Fibroblast of lung (primary cell): ENCODE data around the gene UBE2M. TPM values are rescaled to one million over a fixed set of nuclear protein-coding genes. Genes with fewer than 3 reads are reported as not detected.

Source experiments
- DNase-seq, 2 donors: peaks; one replicate each; pipeline versions ENCODE4 v3.0.0 to v3.0.0-alpha.2; 2010; ENCODE audit warnings: low read depth in 2 of 2
- H2AFZ ChIP-seq: 2 replicates; pipeline ENCODE4 v1.5.1; 2012; ENCODE audit warnings: low read length, control low read depth, inconsistent platforms
- H3K27ac ChIP-seq: 2 replicates; pipeline ENCODE4 v1.5.1; 2011; ENCODE audit warnings: low read length, control low read depth; ENCODE audit not compliant: insufficient read depth
- H3K27me3 ChIP-seq: 2 replicates; pipeline ENCODE4 v1.5.1; 2011; ENCODE audit warnings: mild to moderate bottlenecking, low read length; ENCODE audit not compliant: control insufficient read depth, insufficient read depth
- H3K36me3 ChIP-seq: 2 replicates; pipeline ENCODE4 v1.5.1; 2011; ENCODE audit warnings: low read length; ENCODE audit not compliant: control insufficient read depth, insufficient read depth
- H3K4me1 ChIP-seq: 2 replicates; pipeline ENCODE4 v1.5.1; 2011; ENCODE audit warnings: low read length; ENCODE audit not compliant: control insufficient read depth, insufficient read depth; ENCODE audit errors: extremely low read depth
- H3K4me2 ChIP-seq: 2 replicates; pipeline ENCODE4 v1.5.1; 2011; ENCODE audit warnings: low read length, control low read depth; ENCODE audit not compliant: insufficient read depth; ENCODE audit errors: extremely low read depth
- H3K4me3 ChIP-seq, 4 experiments: fragments of 200-600 bp in 1 of 4; sonication (generic) in 1 of 4; replicated peaks in 1 of 4; 2 replicates each; pipeline ENCODE4 v1.5.1; 2011 to 2016; ENCODE audit warnings: low read length in 4 of 4, low read depth in 3 of 4, mild to moderate bottlenecking in 3 of 4, control low read depth in 2 of 4, inconsistent platforms in 1 of 4, mixed read lengths in 1 of 4; ENCODE audit not compliant: insufficient read depth in 1 of 4; ENCODE audit errors: control extremely low read depth in 1 of 4
- H3K79me2 ChIP-seq: 2 replicates; pipeline ENCODE4 v1.5.1; 2012; ENCODE audit warnings: mild to moderate bottlenecking, low read length, inconsistent platforms; ENCODE audit not compliant: control insufficient read depth, insufficient read depth
- H3K9ac ChIP-seq: 2 replicates; pipeline ENCODE4 v1.5.1; 2011; ENCODE audit warnings: mild to moderate bottlenecking, low read length, control low read depth; ENCODE audit not compliant: insufficient read depth
- H3K9me3 ChIP-seq: 2 replicates; pipeline ENCODE4 v1.5.1; 2012; ENCODE audit warnings: low read depth, low read length; ENCODE audit not compliant: control insufficient read depth, insufficient read depth
- H4K20me1 ChIP-seq: 2 replicates; pipeline ENCODE4 v1.5.1; 2011; ENCODE audit warnings: low read length; ENCODE audit not compliant: control insufficient read depth, insufficient read depth; ENCODE audit errors: extremely low read depth
- CTCF ChIP-seq, 2 donors: IDR thresholded peaks in 1 of 2; conservative IDR thresholded peaks in 1 of 2; 1 replicate in 1 of 2; 2 replicates in 1 of 2; pipeline ENCODE4 v1.5.1; 2011 to 2012; ENCODE audit warnings: low read length in 2 of 2, control low read depth in 1 of 2, inconsistent platforms in 1 of 2, low read depth in 1 of 2, mild to moderate bottlenecking in 1 of 2
- EZH2 ChIP-seq: IDR thresholded peaks from 2 replicates; pipeline ENCODE4 v1.5.1; 2012; ENCODE audit warnings: low read length, control low read depth, mild to moderate bottlenecking; ENCODE audit errors: missing control alignments
- polyA plus RNA-seq, 2 donors: library from polyadenylated mRNA; depleted of rRNA in 1 of 2; stranded (reverse) in 1 of 2; unstranded in 1 of 2; fragments of >200 nt; gene quantifications; 2 replicates each; pipeline ENCODE4 v1.2.1, GENCODE V29; 2011 to 2012; ENCODE audit warnings: missing spikeins in 1 of 2
- total RNA-seq: library from RNA; depleted of rRNA; stranded (reverse); fragments of >200 nt; gene quantifications from 2 replicates; pipeline ENCODE4 v1.2.1, GENCODE V29; 2014

The UBE2M gene
- total and polyA plus RNA-seq, 2 donors (not counting 1 experiment from before 2014, with no cell fraction given), result 73.6 to 73.7 TPM

DNA sequence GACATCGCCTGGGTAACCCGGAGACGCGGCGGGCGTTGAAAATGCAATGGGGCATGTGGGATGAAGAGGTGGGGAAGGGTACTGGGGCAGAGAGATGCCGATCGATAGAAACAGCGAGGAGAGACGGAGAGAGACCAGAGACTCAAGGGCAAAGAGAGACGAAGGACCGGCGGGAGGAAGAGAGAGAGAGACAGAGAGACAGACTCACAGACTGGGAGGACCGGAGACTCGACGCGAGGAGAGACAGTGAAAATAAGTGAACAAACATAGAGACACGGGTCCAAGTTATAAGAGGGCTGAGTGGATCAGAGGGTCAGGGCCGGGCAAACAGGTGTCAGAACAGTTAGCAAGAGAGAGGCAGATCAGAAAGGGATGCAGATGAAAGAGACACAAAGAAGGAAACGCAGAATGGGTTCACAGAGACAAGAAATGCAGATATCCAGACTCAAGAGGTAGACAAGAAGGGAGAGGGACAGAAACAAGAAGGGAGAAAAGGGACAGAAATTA is 15.3 kb upstream of the UBE2M start:
- TF ChIP-seq EZH2 (no peak), CTCF (conservative IDR thresholded peaks at IDR 0.05 in 1 of 2, IDR thresholded peaks at IDR 0.05 in 1 of 2; ENCODE audit: low read depth in 1 of 2, low read length in 2 of 2) (no peak)
- peak overlapping the region; percentile 81 for H3K9ac ChIP-seq
- H3K9me3 ChIP-seq, result no peaks in the 10 kb centered on the region
- H3K27me3 ChIP-seq, result no peaks in the 10 kb centered on the region
- no peaks in the 10 kb centered on the region for H4K20me1 ChIP-seq
- H3K79me2 ChIP-seq, result peaks cover 17% of the 10 kb centered on the region
- peaks cover 16% of the 10 kb centered on the region for H3K36me3 ChIP-seq
- peak overlapping the region; percentile 100 for H3K4me2 ChIP-seq
- H3K4me1 ChIP-seq, result peaks cover 11% of the 10 kb centered on the region
- H3K4me3 ChIP-seq, result peak overlapping the region; percentile 58 to 88 (median 74)
- peak overlapping the region; percentile 98 for H3K27ac ChIP-seq
- no peak for DNase-seq
- H2AFZ ChIP-seq, result peak overlapping the region; percentile 85

DNA sequence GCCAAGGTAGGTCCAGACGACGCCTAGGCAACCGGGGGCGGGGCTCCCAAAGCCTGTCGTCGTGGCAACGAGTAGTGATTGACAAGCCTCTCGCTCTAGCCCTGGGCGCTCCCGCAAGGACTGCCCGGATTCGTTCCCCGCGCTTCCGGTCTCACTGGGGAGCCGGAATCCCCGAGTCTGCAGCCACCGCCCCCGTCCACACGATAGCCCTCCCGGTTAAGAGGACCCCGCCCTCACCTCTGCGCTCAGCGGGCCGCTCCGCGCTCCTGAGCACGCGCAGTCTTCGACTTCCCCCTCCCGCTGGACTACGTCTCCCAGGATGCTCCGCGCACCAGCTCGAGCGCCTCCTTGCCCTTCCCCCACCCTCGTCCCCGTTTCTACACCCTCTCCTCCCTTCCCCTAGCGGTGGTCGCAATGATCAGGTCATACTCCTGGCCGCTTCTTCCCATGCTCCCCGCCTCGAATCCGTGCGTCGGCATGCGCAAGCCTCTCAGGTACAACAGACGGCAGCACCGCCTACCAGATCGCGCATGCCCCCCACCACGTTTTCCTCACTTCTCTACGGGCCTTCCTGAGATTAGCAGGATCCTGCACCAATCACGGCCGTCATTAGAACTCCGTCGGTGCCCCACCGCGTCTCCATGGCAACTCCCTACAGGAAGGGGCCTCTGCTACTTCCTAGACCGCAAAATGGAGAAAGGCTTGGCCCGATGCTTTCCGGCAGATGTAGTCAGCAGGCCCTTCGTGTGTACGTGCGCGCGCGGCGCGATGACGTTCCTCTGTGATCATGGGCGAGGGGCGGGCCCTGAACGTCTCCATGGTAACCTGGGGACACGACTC is 14.6 kb upstream of the UBE2M start, which contains the start of gene MZF1:
Gene MZF1, minus strand, starts transcription at position 518 of the 840 bp plus-strand sequence. CDS start 1,946 bp downstream, outside the sequence.
- H3K27me3 ChIP-seq, result no peaks in the 10 kb centered on the region
- H4K20me1 ChIP-seq, result no peaks in the 10 kb centered on the region
- H3K36me3 ChIP-seq, result peaks cover 15% of the 10 kb centered on the region
- H3K79me2 ChIP-seq, result peaks cover 11% of the 10 kb centered on the region
- peak within 1 kb of the TSS; percentile 58 to 91 (median 77) for H3K4me3 ChIP-seq
- TF ChIP-seq EZH2, result no peak
- peak within 1 kb of the TSS; percentile 94 for H3K9ac ChIP-seq
- peak within 1 kb of the TSS; percentile 89 for H2AFZ ChIP-seq
- peak within 1 kb of the TSS; percentile 100 for H3K4me2 ChIP-seq
- peak; percentile 100 for DNase-seq
- H3K9me3 ChIP-seq, result no peaks in the 10 kb centered on the region
- H3K4me1 ChIP-seq, result peaks cover 11% of the 10 kb centered on the region
- H3K27ac ChIP-seq, result peak within 1 kb of the TSS; percentile 98

DNA sequence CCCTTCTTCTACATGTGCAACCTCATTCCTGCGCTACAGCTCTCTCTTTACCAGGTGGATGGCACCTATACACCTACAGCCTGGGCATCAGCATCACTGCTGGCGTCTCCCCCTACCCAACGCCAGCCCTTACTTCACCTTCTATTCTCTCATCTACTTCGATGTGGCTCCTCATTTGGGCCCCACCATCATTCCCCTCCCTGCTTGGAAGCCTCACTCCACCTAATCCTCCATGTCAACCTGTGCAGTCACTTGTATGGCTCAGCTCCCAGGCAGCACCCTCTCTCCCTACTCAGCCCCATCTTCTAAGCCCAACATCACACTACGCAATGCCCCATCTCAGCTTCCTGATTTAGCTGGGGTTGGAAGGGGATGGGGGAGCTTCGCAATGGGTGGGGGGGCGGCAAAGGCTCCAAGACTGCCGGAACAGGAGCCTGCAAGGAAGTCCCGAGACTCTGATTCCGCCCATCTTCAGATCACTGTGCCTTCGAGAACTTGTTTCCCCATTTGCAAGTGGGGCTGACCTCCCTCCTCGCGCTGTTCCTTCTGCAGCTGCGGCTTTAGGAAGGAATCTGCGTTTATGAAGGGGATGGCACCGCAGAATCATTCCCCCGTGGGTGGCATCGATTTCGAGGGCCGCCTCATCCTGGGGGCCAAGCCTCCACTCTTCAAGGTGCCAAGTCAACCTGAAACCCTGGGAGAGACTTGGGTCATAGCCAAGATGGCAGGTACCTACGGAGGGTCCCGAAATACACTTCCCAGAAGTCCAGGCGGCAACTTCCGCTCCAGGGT is 13.8 kb upstream of the UBE2M start:
- peak overlapping the region; percentile 98 for H3K27ac ChIP-seq
- peak overlapping the region; percentile 98 for H3K4me2 ChIP-seq
- no peaks in the 10 kb centered on the region for H4K20me1 ChIP-seq
- no peaks in the 10 kb centered on the region for H3K27me3 ChIP-seq
- TF ChIP-seq CTCF (conservative IDR thresholded peaks at IDR 0.05 in 1 of 2, IDR thresholded peaks at IDR 0.05 in 1 of 2; ENCODE audit: low read depth in 1 of 2, low read length in 2 of 2) (no peak), EZH2 (no peak)
- no peak for DNase-seq
- peaks cover 14% of the 10 kb centered on the region for H3K36me3 ChIP-seq
- no peaks in the 10 kb centered on the region for H3K9me3 ChIP-seq
- H3K4me1 ChIP-seq, result peaks cover 11% of the 10 kb centered on the region
- H2AFZ ChIP-seq, result peak overlapping the region; percentile 64
- H3K79me2 ChIP-seq, result peaks cover 8% of the 10 kb centered on the region
- peak overlapping the region; percentile 94 for H3K9ac ChIP-seq
- H3K4me3 ChIP-seq, result peak overlapping the region; percentile 58 to 91 (median 77)
